ES-I3 (cell line): Measurements from ENCODE around the gene DYSF.

Experiments used
- H3K36me3 ChIP-seq: 2 replicates; pipeline ENCODE4 v1.6.1; 2013; ENCODE audit warnings: mild to moderate bottlenecking, low read length, control low read depth, moderate library complexity; ENCODE audit not compliant: insufficient read depth
- H3K4me1 ChIP-seq: 2 replicates; pipeline ENCODE4 v1.6.1; 2013; ENCODE audit warnings: mild to moderate bottlenecking, control low read depth, low read length; ENCODE audit not compliant: insufficient read depth
- H3K9ac ChIP-seq: 2 replicates; pipeline ENCODE4 v1.6.1; 2013; ENCODE audit warnings: low read depth, mild to moderate bottlenecking, low read length, moderate library complexity
- H3K9me3 ChIP-seq: 2 replicates; pipeline ENCODE4 v1.6.1; 2013; ENCODE audit warnings: mild to moderate bottlenecking, low read length, moderate library complexity; ENCODE audit not compliant: control insufficient read depth, insufficient read depth

DYSF gene

GRCh38 chr2:71510196-71510807, 56.9 kb downstream of the DYSF start:
- no peaks in the 10 kb centered on the region for H3K36me3 ChIP-seq

GRCh38 chr2:71510938-71511337, 57.6 kb downstream of the DYSF start:
- no peak overlapping the region for H3K9ac ChIP-seq
- no peaks in the 10 kb centered on the region for H3K36me3 ChIP-seq
- H3K9me3 ChIP-seq = no peaks in the 10 kb centered on the region
- no peaks in the 10 kb centered on the region for H3K4me1 ChIP-seq

More at GRCh38 chr2:71510196-71510807, 56.9 kb downstream of the DYSF start:
- no peaks in the 10 kb centered on the region for H3K9me3 ChIP-seq
- no peak overlapping the region for H3K9ac ChIP-seq
- H3K4me1 ChIP-seq = no peaks in the 10 kb centered on the region

- H3K36me3 ChIP-seq = no peaks in the 10 kb centered on the region
- no peak overlapping the region for H3K9ac ChIP-seq
- H3K4me1 ChIP-seq = no peaks in the 10 kb centered on the region
- no peaks in the 10 kb centered on the region for H3K9me3 ChIP-seq
Measured at GRCh38 chr2:71511776-71512175, 58.4 kb downstream of the DYSF start.

- H3K36me3 ChIP-seq = no peaks in the 10 kb centered on the region
- no peaks in the 10 kb centered on the region for H3K4me1 ChIP-seq
- H3K9me3 ChIP-seq = no peaks in the 10 kb centered on the region
- no peak overlapping the region for H3K9ac ChIP-seq
Measured at GRCh38 chr2:71512386-71512785, 59.0 kb downstream of the DYSF start.

- Histone ChIP-seq H3K9ac (no peak overlapping the region), H3K36me3 (no peaks in the 10 kb centered on the region), H3K4me1 (no peaks in the 10 kb centered on the region), H3K9me3 (no peaks in the 10 kb centered on the region)
Measured at GRCh38 chr2:71513096-71513495, 59.7 kb downstream of the DYSF start.

- no peaks in the 10 kb centered on the region for H3K36me3 ChIP-seq
- H3K9me3 ChIP-seq = no peaks in the 10 kb centered on the region
- no peaks in the 10 kb centered on the region for H3K4me1 ChIP-seq
- H3K9ac ChIP-seq = no peak overlapping the region
Measured at GRCh38 chr2:71513721-71514120, 60.4 kb downstream of the DYSF start.

GRCh38 chr2:71516253-71516888, 63.0 kb downstream of the DYSF start:
- Histone ChIP-seq H3K9ac (no peak overlapping the region), H3K36me3 (no peaks in the 10 kb centered on the region), H3K4me1 (no peaks in the 10 kb centered on the region), H3K9me3 (no peaks in the 10 kb centered on the region)

- Histone ChIP-seq H3K9me3 (no peaks in the 10 kb centered on the region), H3K36me3 (no peaks in the 10 kb centered on the region), H3K9ac (no peak overlapping the region), H3K4me1 (no peaks in the 10 kb centered on the region)
Measured at GRCh38 chr2:71517851-71518250, 64.5 kb downstream of the DYSF start.

GRCh38 chr2:71521436-71521950, 68.1 kb downstream of the DYSF start:
- no peak overlapping the region for H3K9ac ChIP-seq
- H3K9me3 ChIP-seq = no peaks in the 10 kb centered on the region
- 0 out of 2 replicates have a peak, but pooled peaks cover 2% of the 10 kb centered on the region for H3K4me1 ChIP-seq
- H3K36me3 ChIP-seq = no peaks in the 10 kb centered on the region

- H3K9me3 ChIP-seq = no peaks in the 10 kb centered on the region
- no peaks in the 10 kb centered on the region for H3K36me3 ChIP-seq
Measured at GRCh38 chr2:71524476-71524875, 71.1 kb downstream of the DYSF start.

GRCh38 chr2:71526141-71526540, 72.8 kb downstream of the DYSF start:
- Histone ChIP-seq H3K9me3 (no peaks in the 10 kb centered on the region), H3K4me1 (peaks cover 18% of the 10 kb centered on the region), H3K36me3 (no peaks in the 10 kb centered on the region), H3K9ac (no peak overlapping the region)

More at GRCh38 chr2:71524476-71524875, 71.1 kb downstream of the DYSF start:
- Histone ChIP-seq H3K9ac (no peak overlapping the region), H3K4me1 (peaks cover 18% of the 10 kb centered on the region)

- peaks cover 18% of the 10 kb centered on the region for H3K4me1 ChIP-seq
- no peaks in the 10 kb centered on the region for H3K9me3 ChIP-seq
- H3K9ac ChIP-seq = no peak overlapping the region
- H3K36me3 ChIP-seq = no peaks in the 10 kb centered on the region
Measured at GRCh38 chr2:71526975-71527374, 73.6 kb downstream of the DYSF start.

- H3K9me3 ChIP-seq = no peaks in the 10 kb centered on the region
- H3K4me1 ChIP-seq = peaks cover 18% of the 10 kb centered on the region
- H3K36me3 ChIP-seq = no peaks in the 10 kb centered on the region
- no peak overlapping the region for H3K9ac ChIP-seq
Measured at GRCh38 chr2:71528131-71528591, 74.8 kb downstream of the DYSF start.

- Histone ChIP-seq H3K9ac (no peak overlapping the region), H3K4me1 (peaks cover 18% of the 10 kb centered on the region), H3K36me3 (no peaks in the 10 kb centered on the region), H3K9me3 (no peaks in the 10 kb centered on the region)
Measured at GRCh38 chr2:71528749-71529148, 75.4 kb downstream of the DYSF start.

- H3K9me3 ChIP-seq = no peaks in the 10 kb centered on the region
- H3K9ac ChIP-seq = no peak overlapping the region
- peaks cover 18% of the 10 kb centered on the region for H3K4me1 ChIP-seq
- H3K36me3 ChIP-seq = no peaks in the 10 kb centered on the region
Measured at GRCh38 chr2:71530211-71530610, 76.8 kb downstream of the DYSF start.
